Heart left ventricle (tissue), 13 donors: ENCODE measurements around the gene RESP18.

Experiments used
- POLR2A ChIP-seq, 2 donors: fragments of 450-650 bp; IDR thresholded peaks; one replicate each; pipeline ENCODE4 v1.6.1; 2017; ENCODE audit warnings: antibody characterized with exemption in 2 of 2, mild to moderate bottlenecking in 2 of 2, moderate library complexity in 2 of 2
- TF ChIP-seq, protein P1 (sequence below), 12 donors: fragments of 200-600 bp; sonication (generic) in 4 of 12; IDR thresholded peaks; one replicate each; pipeline versions ENCODE4 v1.5.0 to v1.8.0; 2018 to 2022; ENCODE audit warnings: antibody characterized with exemption in 12 of 12, mild to moderate bottlenecking in 5 of 12
- donor health status: ischemic (EF 13 %, LVEDD 7.1; RV severe dilation, severe dysfunction).
- donor health status: DM: no; HTN: yes; CAD: no.
- donor health status: DM: no; HTN: no; CAD: no.
- donor health status: ischemic (EF 25% LVEDD 6.9; RV normal size, moderate dysfunction).
- donor health status: ischemic (EF 25% LVEDD 5.7; RV mildly dilated, moderate dysfunction).
- donor health status: ischemic (EF 35%, LVEDD 5.7; RV mildly dilated, moderate dysfunction).
- donor health status: nonischemic (EF 11% LVEDD 7.7; RV severe dilation, severe dysfunction).
- donor health status: DM: yes; HTN: yes; CAD: no.
- donor health status: PGD.
- donor health status: ischemic (EF 29% LVEDD 5.4; RV normal size, mild dysfunction).
- donor health status: nonischemic (EF 23%, LVEDD 6.1; RV moderate dilation, normal function).

DNA sequence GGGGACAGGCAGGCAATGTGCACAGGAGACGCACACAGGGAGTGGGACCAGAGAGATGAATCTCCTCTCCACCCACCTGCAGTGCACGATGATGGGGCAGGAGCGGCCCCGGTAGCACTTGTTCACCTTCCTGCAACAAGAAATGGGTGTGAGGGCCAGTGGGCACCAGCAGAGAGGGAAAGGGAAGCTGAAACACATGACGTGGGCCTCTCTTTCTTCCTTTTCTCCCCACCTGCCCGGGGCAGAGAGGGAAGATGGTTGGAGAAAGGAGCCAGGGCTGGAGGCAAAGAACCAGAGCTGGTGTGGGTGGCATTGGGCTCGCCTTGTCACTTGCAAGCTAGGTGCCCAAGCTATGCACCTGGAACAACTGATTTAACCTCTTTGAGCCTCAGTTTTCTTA is 41.1 kb downstream of the RESP18 start:
- TF ChIP-seq, protein P1, sequence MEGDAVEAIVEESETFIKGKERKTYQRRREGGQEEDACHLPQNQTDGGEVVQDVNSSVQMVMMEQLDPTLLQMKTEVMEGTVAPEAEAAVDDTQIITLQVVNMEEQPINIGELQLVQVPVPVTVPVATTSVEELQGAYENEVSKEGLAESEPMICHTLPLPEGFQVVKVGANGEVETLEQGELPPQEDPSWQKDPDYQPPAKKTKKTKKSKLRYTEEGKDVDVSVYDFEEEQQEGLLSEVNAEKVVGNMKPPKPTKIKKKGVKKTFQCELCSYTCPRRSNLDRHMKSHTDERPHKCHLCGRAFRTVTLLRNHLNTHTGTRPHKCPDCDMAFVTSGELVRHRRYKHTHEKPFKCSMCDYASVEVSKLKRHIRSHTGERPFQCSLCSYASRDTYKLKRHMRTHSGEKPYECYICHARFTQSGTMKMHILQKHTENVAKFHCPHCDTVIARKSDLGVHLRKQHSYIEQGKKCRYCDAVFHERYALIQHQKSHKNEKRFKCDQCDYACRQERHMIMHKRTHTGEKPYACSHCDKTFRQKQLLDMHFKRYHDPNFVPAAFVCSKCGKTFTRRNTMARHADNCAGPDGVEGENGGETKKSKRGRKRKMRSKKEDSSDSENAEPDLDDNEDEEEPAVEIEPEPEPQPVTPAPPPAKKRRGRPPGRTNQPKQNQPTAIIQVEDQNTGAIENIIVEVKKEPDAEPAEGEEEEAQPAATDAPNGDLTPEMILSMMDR (IDR thresholded peaks at IDR 0.05), result no peak
- TF ChIP-seq POLR2A (IDR thresholded peaks at IDR 0.05), result no peak
